Common myeloid progenitor, CD34-positive (primary cell): ENCODE results near the gene RAB14.
A peak's percentile ranks its signal among the peaks of the same experiment; 100 is the strongest.

Source experiments
- CTCF ChIA-PET: fragments of 350-600 bp; sonication (Branson Sonifier 250); formaldehyde crosslinking; loops from one replicate; lab custom pipeline; 2021; ENCODE audit warnings: antibody characterized with exemption; lab: Charles Lee
- POLR2A ChIA-PET: fragments of 350-600 bp; sonication (Branson Sonifier 250); formaldehyde crosslinking; loops from one replicate; lab custom pipeline; 2021; ENCODE audit warnings: antibody characterized with exemption; lab: Charles Lee
- DNase-seq, 3 donors: peaks; one replicate each; pipeline versions ENCODE4 v3.0.0 to v3.0.0-alpha.2; 2013
- H3K27ac ChIP-seq, 2 experiments: 1 replicate in 1 of 2; 2 replicates in 1 of 2; pipeline ENCODE4 v1.7.0; 2013; ENCODE audit warnings: inconsistent platforms in 2 of 2, low read length in 2 of 2, mild to moderate bottlenecking in 2 of 2, low read depth in 1 of 2, moderate library complexity in 1 of 2; ENCODE audit not compliant: severe bottlenecking in 2 of 2, insufficient read depth in 1 of 2, poor library complexity in 1 of 2
- H3K27me3 ChIP-seq, 5 experiments: replicated peaks in 2 of 5; 1 replicate in 3 of 5; 2 replicates in 2 of 5; pipeline versions ENCODE4 v1.6.1 to v1.7.0; 2013; ENCODE audit warnings: low read length in 4 of 5, mild to moderate bottlenecking in 2 of 5, moderate library complexity in 2 of 5, inconsistent platforms in 1 of 5; ENCODE audit not compliant: insufficient read depth in 5 of 5, control insufficient read depth in 4 of 5
- H3K36me3 ChIP-seq, 4 experiments: 1 replicate in 2 of 4; 2 replicates in 2 of 4; pipeline versions ENCODE4 v1.6.1 to v1.7.0; 2013; ENCODE audit warnings: low read length in 3 of 4, control low read depth in 1 of 4, mild to moderate bottlenecking in 1 of 4; ENCODE audit not compliant: control insufficient read depth in 4 of 4, insufficient read depth in 4 of 4
- H3K4me1 ChIP-seq, 4 experiments: 1 replicate in 3 of 4; 2 replicates in 1 of 4; pipeline versions ENCODE4 v1.6.1 to v1.7.1; 2013; ENCODE audit warnings: low read length in 3 of 4, mild to moderate bottlenecking in 3 of 4, control low read depth in 1 of 4, inconsistent platforms in 1 of 4, moderate library complexity in 1 of 4; ENCODE audit not compliant: control insufficient read depth in 4 of 4, insufficient read depth in 4 of 4; ENCODE audit errors: control extremely low read depth in 1 of 4
- H3K4me3 ChIP-seq, 7 experiments: 1 replicate in 4 of 7; 2 replicates in 3 of 7; pipeline versions ENCODE4 v1.5.1 to v1.7.0; 2013; ENCODE audit warnings: mild to moderate bottlenecking in 7 of 7, low read length in 6 of 7, moderate library complexity in 6 of 7, inconsistent platforms in 2 of 7, low read depth in 2 of 7, control low read depth in 1 of 7; ENCODE audit not compliant: insufficient read depth in 4 of 7, control insufficient read depth in 1 of 7; ENCODE audit errors: extremely low read depth in 1 of 7
- H3K9me3 ChIP-seq, 5 experiments: 1 replicate in 4 of 5; 2 replicates in 1 of 5; pipeline versions ENCODE4 v1.6.1 to v1.7.1; 2013; ENCODE audit warnings: low read length in 4 of 5, mild to moderate bottlenecking in 2 of 5, inconsistent platforms in 1 of 5, low read depth in 1 of 5, moderate library complexity in 1 of 5; ENCODE audit not compliant: control insufficient read depth in 4 of 5, insufficient read depth in 2 of 5; ENCODE audit errors: control extremely low read depth in 1 of 5
- WGBS: methylation state at CpG from one replicate; pipeline ENCODE4 v1.1.5; 2013; ENCODE audit not compliant: insufficient coverage; 5-methylcytosine and 5-hydroxymethylcytosine counted together

RAB14 gene

GRCh38 chr9:121187636-121188305, 13.9 kb downstream of the RAB14 start:
- Histone ChIP-seq H3K9me3 (no peaks in the 10 kb centered on the region), H3K27ac (no peak overlapping the region), H3K36me3 (peaks cover 0 to 28% (median 2%) of the 10 kb centered on the region in 4 experiments), H3K27me3 (no peaks in the 10 kb centered on the region), H3K4me3 (no peak overlapping the region), H3K4me1 (peaks cover 20 to 44% (median 31%) of the 10 kb centered on the region in 4 experiments)
- CTCF ChIA-PET: interaction anchor here (0.8 to 6.7 kb wide), 6 partner anchors 9 to 60 kb away, joined by 3 to 36 read pairs (median 6); no protein-coding TSS in a partner anchor
- DNase-seq: no peak
- POLR2A ChIA-PET: interaction anchor here (0.7 kb wide), 1 partner anchor 15 kb away, joined by 3 read pairs; no protein-coding TSS in a partner anchor
- no CpG with 5 or more reads among the region's 3 CpGs for WGBS

DNA sequence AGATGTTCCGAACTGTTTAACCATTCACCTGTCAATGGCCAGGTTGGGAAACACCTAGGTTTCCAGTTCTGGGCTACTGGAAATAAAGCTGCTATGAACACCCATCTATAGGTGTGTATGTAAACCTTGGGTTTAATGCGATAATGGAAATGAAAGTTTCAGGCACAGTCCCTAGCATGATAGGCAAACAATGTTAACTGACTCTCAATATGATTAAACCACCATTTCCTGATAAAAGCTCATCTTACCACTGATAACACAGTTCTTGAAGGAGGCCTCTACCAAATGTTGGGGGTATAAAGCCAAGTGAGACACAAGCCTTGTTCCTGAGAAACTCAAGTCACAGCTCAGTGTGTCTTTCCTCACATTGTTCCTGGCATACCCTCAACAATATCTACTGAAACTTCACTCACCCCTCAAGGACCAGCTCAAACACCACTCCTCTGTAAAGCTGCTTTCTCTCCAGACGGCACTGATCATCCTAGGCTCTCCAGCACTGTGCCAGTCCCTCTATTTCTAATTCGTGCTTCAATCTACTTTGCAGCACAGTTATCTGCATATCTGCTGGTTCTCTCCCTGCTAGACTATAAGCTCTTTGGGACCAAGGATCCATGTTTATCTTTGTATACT, 15.8 kb downstream of the RAB14 start:
- Histone ChIP-seq H3K9me3 (no peaks in the 10 kb centered on the region), H3K4me1 (peaks cover 18 to 45% (median 34%) of the 10 kb centered on the region in 4 experiments), H3K27me3 (no peaks in the 10 kb centered on the region), H3K36me3 (peaks cover 4 to 42% (median 12%) of the 10 kb centered on the region in 4 experiments), H3K27ac (no peak overlapping the region), H3K4me3 (no peak overlapping the region)
- ChIA-PET POLR2A (no interaction called here), CTCF (interaction anchor here (1.0 to 6.7 kb wide), 6 partner anchors 9 to 43 kb away, joined by 3 to 36 read pairs (median 4); partner anchors contain the start of gene RAB14)
- DNase-seq: no peak
- 90% methylated on average over 3 of the region's 4 CpGs for WGBS

- peak in 1 of 3 donors; percentile 26 for DNase-seq
- CTCF ChIA-PET: interaction anchor here (1.3 to 6.7 kb wide), 4 partner anchors 13 to 17 kb away, joined by 3 to 36 read pairs (median 8); partner anchors contain the start of gene RAB14
- H3K9me3 ChIP-seq: no peaks in the 10 kb centered on the region
- H3K27me3 ChIP-seq: no peaks in the 10 kb centered on the region
- H3K27ac ChIP-seq: no peak overlapping the region
- H3K36me3 ChIP-seq: peaks cover 5 to 44% (median 16%) of the 10 kb centered on the region in 4 experiments
- POLR2A ChIA-PET: no interaction called here
- WGBS: no CpG with 5 or more reads among the region's 3 CpGs
- H3K4me1 ChIP-seq: peaks cover 18 to 44% (median 33%) of the 10 kb centered on the region in 4 experiments
- H3K4me3 ChIP-seq: no peak overlapping the region
Observed at GRCh38 chr9:121185178-121185745, 16.4 kb downstream of the RAB14 start.

DNA sequence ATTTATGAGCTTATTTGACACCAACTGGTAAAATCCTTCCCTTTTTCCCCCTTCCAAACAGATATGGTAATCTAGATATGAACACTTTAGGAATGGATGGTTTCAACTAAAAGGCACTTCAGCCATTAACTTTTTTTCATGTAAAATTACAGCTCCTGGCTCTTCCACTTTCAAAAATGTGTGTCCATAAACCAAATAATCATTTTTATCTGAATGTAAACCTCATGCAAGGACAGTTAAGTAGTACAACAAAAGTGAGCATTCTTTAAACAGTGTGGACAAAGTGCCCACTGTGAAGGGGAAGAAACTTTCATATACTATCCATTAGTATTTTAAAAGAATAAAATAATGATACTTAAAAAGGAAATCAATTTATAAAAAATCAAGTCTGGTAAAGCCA, 17.2 kb downstream of the RAB14 start:
- no peak for DNase-seq
- peaks cover 5 to 51% (median 20%) of the 10 kb centered on the region in 4 experiments for H3K36me3 ChIP-seq
- CTCF ChIA-PET: interaction anchor here (0.9 to 6.7 kb wide), 4 partner anchors 12 to 17 kb away, joined by 3 to 36 read pairs (median 8); no protein-coding TSS in a partner anchor
- peaks cover 18 to 44% (median 33%) of the 10 kb centered on the region in 4 experiments for H3K4me1 ChIP-seq
- no peaks in the 10 kb centered on the region for H3K27me3 ChIP-seq
- no peak overlapping the region for H3K4me3 ChIP-seq
- POLR2A ChIA-PET: no interaction called here
- no peak overlapping the region for H3K27ac ChIP-seq
- H3K9me3 ChIP-seq: no peaks in the 10 kb centered on the region

- DNase-seq: no peak
- 100% methylated on average over 1 of the region's 3 CpGs for WGBS
- no peaks in the 10 kb centered on the region for H3K9me3 ChIP-seq
- ChIA-PET CTCF (interaction anchor here (0.9 to 6.7 kb wide), 5 partner anchors 11 to 29 kb away, joined by 3 to 36 read pairs (median 4); no protein-coding TSS in a partner anchor), POLR2A (interaction anchor here (0.5 kb wide), 1 partner anchor 14 kb away, joined by 3 read pairs; no protein-coding TSS in a partner anchor)
- H3K4me3 ChIP-seq: no peak overlapping the region
- peaks cover 6 to 54% (median 23%) of the 10 kb centered on the region in 4 experiments for H3K36me3 ChIP-seq
- H3K27ac ChIP-seq: peak overlapping the region; percentile 28 to 47
- no peaks in the 10 kb centered on the region for H3K27me3 ChIP-seq
- peaks cover 18 to 44% (median 33%) of the 10 kb centered on the region in 4 experiments for H3K4me1 ChIP-seq
Observed at GRCh38 chr9:121183666-121184423, 17.8 kb downstream of the RAB14 start.

DNA sequence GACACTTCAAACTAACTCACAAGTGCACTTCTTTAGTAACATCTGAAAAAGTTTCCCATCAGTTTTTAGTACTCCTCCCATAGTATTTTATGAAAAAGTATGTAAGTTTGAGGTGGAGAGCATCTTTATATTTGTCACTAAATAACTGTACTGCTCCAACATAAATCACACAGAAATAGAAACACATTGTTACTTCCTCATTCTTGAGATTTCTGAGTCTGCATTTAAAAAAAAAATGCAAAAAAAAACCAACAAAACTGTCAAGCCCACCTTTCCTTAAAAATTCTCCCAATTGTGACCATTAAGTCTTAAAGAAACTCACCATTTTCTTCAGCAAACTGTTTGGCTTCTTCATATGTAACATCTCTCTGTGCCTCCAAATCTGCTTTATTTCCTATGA, 18.7 kb downstream of the RAB14 start:
- peak in 2 of 3 donors; percentile 61 to 72 for DNase-seq
- Histone ChIP-seq H3K36me3 (peaks cover 8 to 56% (median 31%) of the 10 kb centered on the region in 4 experiments), H3K27me3 (no peaks in the 10 kb centered on the region), H3K27ac (peak overlapping the region in 1 of 2 experiments; percentile 28), H3K4me3 (no peak overlapping the region), H3K9me3 (no peaks in the 10 kb centered on the region), H3K4me1 (peaks cover 18 to 44% (median 33%) of the 10 kb centered on the region in 4 experiments)
- ChIA-PET POLR2A (interaction anchor here (1.0 kb wide), 1 partner anchor 12 kb away, joined by 4 read pairs; no protein-coding TSS in a partner anchor), CTCF (interaction anchor here (1.0 to 6.7 kb wide), 2 partner anchors 15 to 30 kb away, joined by 3 to 36 read pairs; no protein-coding TSS in a partner anchor)
